Stimulated activated CD8-positive, alpha-beta memory T cell treated with anti-CD3 and anti-CD28 coated beads, Interleukin-15, amount 100 ng/mL, for 24 hours (primary cell): ENCODE results near the gene OGT.

Experiments used
- DNase-seq: peaks from one replicate; pipeline ENCODE4 v3.0.0-alpha.2; 2020; ENCODE audit warnings: low read depth

OGT gene

DNA sequence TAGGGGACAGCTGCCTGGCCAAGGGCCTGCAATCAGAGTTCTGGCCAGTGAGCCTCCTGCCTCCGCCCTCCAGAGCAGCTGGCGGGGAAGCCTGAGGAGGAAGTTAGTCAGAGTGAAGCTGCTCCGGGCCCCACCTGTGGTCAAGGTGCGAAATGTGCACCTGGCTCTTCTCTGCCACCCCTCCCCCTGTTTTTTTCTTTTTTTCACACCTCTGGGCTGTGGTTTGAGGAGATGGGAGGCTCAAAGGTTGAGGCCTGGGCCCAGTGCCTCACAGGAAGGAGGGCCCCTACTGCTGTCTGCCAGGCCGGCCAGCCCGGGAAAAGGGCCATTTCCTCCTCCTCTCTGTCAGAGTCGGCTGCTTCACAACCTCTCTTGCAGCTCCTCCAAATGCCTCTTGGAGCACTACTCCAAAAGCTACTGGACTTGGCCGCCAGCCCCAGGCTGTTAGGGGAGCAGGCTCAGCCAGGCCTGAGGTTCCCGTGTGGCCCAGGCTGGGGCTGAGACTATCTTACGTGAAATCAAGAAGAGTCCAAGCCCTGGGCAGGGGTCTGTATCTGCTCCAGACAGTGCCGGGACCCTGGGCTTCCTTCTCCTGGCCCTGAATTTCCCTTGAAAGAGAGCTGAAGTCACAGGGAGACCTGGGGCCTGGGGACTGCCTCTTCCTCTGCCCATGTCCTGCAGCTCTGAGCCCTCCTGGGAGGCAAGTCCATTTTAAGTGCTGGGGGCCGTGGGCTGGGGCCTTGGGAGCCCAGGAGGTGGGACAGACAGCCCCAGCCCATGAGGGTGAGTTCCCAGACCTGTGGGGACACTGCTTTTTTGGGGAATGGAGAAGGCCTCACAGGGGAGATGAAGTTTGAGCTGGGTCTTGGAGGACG lies 89.9 kb downstream of the OGT start:
- no peak for DNase-seq

GRCh38 chrX:71623714-71624113 lies 90.8 kb downstream of the OGT start:
- DNase-seq = no peak

DNA sequence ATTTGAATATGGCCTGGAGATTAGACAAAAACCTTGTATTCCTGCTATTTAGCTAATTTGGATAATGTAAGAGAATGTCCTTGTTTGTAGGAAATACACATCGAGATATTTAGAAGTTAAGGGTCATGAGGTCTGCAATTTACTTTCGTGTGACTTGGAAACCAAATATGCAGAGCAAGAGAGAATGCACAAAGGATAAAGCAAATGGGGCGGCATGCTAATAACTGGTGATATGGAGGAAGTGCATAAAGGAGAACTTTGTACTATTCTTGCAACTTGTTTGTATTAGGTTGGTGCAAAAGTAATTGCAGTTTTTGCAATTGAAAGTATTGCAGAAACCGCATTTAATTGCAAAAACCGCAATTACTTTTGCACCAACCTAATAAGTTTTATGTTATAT lies 92.6 kb downstream of the OGT start:
- DNase-seq = no peak
